Activated CD8-positive, alpha-beta T cell treated with anti-CD3 and anti-CD28 coated beads for 36 hours (primary cell): ENCODE measurements around the gene THAP8. TPM values are rescaled to one million over a fixed set of nuclear protein-coding genes. Genes with fewer than 3 reads are reported as not detected.
A peak's percentile ranks its signal among the peaks of the same experiment; 100 is the strongest.

Source experiments
- ATAC-seq: fragments of 200-7000 bp; cut with Tn5 transposase; one replicate; pipeline ENCODE4 v1.10.0; 2021; ENCODE audit warnings: mild to moderate bottlenecking, moderate library complexity
- CTCF ChIA-PET: fragments of 350-600 bp; sonication (Branson Sonifier 250); formaldehyde crosslinking; loops from one replicate; lab custom pipeline; 2021; ENCODE audit warnings: antibody characterized with exemption; lab: Charles Lee
- POLR2A ChIA-PET: fragments of 350-600 bp; sonication (Branson Sonifier 250); formaldehyde crosslinking; loops from one replicate; lab custom pipeline; 2021; ENCODE audit warnings: antibody characterized with exemption; lab: Charles Lee
- DNase-seq: peaks from one replicate; pipeline ENCODE4 v3.0.0-alpha.2; 2020
- H3K27ac Mint-ChIP-seq: one replicate; pipeline ENCODE4 v1.8.0; 2021; ENCODE audit warnings: mild to moderate bottlenecking, mixed read lengths
- H3K27me3 Mint-ChIP-seq: one replicate; pipeline ENCODE4 v1.8.0; 2021; ENCODE audit warnings: mixed read lengths
- H3K36me3 Mint-ChIP-seq: one replicate; pipeline ENCODE4 v1.8.0; 2021; ENCODE audit warnings: low read depth, mixed read lengths
- H3K4me1 Mint-ChIP-seq: one replicate; pipeline ENCODE4 v1.8.0; 2021; ENCODE audit warnings: low read depth, mixed read lengths
- H3K4me3 Mint-ChIP-seq: one replicate; pipeline ENCODE4 v1.8.0; 2021; ENCODE audit warnings: mild to moderate bottlenecking, moderate library complexity, mixed read lengths
- H3K9me3 Mint-ChIP-seq: one replicate; pipeline ENCODE4 v1.8.0; 2021; ENCODE audit warnings: mixed read lengths
- intact Hi-C: fragments of 100-400 bp; cut with micrococcal nuclease; formaldehyde crosslinking; loops from one replicate; pipeline ENCODE4 v1.10.0; 2022
- total RNA-seq, 2 experiments: library from RNA; stranded (reverse); gene quantifications; one replicate each; pipeline ENCODE4 v1.2.3, GENCODE V29; 2021
- TF ChIP-seq, protein P1 (sequence below): fragments of 200-600 bp; IDR thresholded peaks from one replicate; pipeline ENCODE4 v1.8.0; 2022; ENCODE audit warnings: antibody characterized with exemption, mild to moderate bottlenecking

Gene THAP8
- total RNA-seq, 2 experiments from 2014 or later, result 3.4 to 3.7 TPM

DNA sequence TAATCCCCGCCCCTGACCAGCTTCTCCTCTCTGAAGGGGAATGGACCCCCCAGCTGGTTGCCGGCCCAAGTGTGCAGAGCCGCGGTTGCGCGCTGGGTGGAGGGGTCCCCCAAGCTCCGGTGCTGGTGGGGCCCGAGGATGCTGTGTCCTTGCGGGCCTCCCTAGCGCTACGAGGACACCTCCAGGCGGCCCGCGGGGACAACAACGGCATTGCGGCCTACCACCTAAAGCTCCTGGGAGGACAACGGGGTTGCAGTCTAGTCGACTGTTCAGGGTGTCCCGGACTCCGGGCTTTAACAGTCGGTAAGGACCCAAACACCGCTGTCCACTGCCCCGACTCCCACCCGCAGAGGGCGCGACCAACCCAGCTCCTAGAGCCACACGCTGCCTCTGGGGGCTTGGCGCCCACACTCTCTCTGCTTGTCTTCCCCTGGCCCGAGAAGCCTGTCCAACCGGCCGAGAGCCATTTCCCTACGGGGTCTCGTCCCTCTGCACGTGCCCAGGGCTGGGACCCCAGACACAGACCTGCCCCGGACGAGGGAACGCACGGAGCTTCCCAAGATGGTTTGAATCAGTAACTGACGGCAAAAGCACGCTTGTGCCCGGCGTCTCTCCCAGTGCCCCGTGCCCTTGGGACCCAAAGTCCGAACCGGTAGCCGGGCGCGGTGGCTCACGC, 60.0 kb downstream of the THAP8 start:
- no peak for ATAC-seq
- peaks cover under 1% of the 10 kb centered on the region for H3K9me3 Mint-ChIP-seq
- TF ChIP-seq, protein P1, sequence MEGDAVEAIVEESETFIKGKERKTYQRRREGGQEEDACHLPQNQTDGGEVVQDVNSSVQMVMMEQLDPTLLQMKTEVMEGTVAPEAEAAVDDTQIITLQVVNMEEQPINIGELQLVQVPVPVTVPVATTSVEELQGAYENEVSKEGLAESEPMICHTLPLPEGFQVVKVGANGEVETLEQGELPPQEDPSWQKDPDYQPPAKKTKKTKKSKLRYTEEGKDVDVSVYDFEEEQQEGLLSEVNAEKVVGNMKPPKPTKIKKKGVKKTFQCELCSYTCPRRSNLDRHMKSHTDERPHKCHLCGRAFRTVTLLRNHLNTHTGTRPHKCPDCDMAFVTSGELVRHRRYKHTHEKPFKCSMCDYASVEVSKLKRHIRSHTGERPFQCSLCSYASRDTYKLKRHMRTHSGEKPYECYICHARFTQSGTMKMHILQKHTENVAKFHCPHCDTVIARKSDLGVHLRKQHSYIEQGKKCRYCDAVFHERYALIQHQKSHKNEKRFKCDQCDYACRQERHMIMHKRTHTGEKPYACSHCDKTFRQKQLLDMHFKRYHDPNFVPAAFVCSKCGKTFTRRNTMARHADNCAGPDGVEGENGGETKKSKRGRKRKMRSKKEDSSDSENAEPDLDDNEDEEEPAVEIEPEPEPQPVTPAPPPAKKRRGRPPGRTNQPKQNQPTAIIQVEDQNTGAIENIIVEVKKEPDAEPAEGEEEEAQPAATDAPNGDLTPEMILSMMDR, result no peak
- H3K27me3 Mint-ChIP-seq, result no peaks in the 10 kb centered on the region
- peak overlapping the region; percentile 57 for H3K27ac Mint-ChIP-seq
- H3K4me3 Mint-ChIP-seq, result peak overlapping the region; percentile 96
- ChIA-PET CTCF (interaction anchor here (0.8 to 2.0 kb wide), 8 partner anchors 17 to 63 kb away, joined by 3 to 6 read pairs (median 4); no protein-coding TSS in a partner anchor), POLR2A (interaction anchor here (0.7 to 1.8 kb wide), 6 partner anchors 13 to 283 kb away, joined by 3 to 7 read pairs (median 4); partner anchors contain the start of genes ALKBH6 and IGFLR1)
- H3K36me3 Mint-ChIP-seq, result peaks cover 17% of the 10 kb centered on the region
- intact Hi-C loops, result loop anchor here (5.0 kb wide), 1 partner anchor 37 kb away; no protein-coding TSS in a partner anchor
- H3K4me1 Mint-ChIP-seq, result peaks cover 27% of the 10 kb centered on the region
- DNase-seq, result peak; percentile 36

DNA sequence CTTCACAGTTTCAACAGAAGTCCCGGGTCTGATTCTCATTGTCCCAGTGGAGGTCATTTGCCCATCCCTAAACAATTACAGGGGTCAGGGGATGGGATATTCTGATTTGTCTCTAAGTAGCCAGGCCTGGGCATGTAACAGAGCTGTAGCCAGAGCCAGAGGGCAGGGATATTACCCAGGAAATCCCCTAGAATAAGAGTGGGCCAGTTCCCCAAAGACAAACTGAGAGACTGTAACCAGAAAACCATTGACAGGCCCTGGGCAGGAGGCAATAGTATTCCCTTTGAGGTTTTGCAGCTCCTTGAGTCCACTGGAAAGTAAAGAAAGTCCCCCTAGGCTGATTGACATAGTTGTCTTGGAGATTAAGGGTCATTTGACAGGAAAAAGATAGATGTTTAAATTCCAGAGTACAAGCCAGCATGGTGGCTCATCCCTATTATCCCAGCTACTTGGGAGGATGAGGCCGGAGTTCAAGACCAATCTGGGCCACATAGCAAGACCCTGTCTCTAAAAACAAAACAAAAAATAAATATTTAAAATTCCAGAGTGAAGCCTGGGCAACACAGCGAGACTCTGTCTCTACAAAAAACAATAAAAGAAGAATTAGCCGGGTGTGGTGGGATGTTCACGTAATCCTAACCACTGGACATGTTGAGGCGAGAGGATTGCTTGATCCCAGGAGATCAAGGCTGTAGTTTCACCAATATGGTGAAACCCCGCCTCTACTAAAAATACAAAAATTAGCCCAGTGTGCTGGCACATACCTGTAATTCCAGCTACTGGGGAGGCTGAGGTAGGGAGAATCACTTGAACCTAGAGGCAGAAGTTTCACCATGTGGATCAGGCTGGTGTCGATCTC, 60.9 kb downstream of the THAP8 start:
- H3K36me3 Mint-ChIP-seq, result peaks cover 14% of the 10 kb centered on the region
- no peak overlapping the region for H3K27ac Mint-ChIP-seq
- H3K4me1 Mint-ChIP-seq, result peaks cover 25% of the 10 kb centered on the region
- no peak for DNase-seq
- no peak for ATAC-seq
- intact Hi-C loops, result loop anchor here (5.0 kb wide), 1 partner anchor 36 kb away; no protein-coding TSS in a partner anchor
- H3K4me3 Mint-ChIP-seq, result no peak overlapping the region
- TF ChIP-seq, protein P1, result no peak
- H3K9me3 Mint-ChIP-seq, result peaks cover 4% of the 10 kb centered on the region
- ChIA-PET POLR2A (interaction anchor here (1.5 kb wide), 1 partner anchor 12 kb away, joined by 7 read pairs; no protein-coding TSS in a partner anchor), CTCF (interaction anchor here (0.8 to 1.4 kb wide), 7 partner anchors 18 to 62 kb away, joined by 3 to 5 read pairs (median 3); no protein-coding TSS in a partner anchor)
- H3K27me3 Mint-ChIP-seq, result peaks cover 7% of the 10 kb centered on the region

DNA sequence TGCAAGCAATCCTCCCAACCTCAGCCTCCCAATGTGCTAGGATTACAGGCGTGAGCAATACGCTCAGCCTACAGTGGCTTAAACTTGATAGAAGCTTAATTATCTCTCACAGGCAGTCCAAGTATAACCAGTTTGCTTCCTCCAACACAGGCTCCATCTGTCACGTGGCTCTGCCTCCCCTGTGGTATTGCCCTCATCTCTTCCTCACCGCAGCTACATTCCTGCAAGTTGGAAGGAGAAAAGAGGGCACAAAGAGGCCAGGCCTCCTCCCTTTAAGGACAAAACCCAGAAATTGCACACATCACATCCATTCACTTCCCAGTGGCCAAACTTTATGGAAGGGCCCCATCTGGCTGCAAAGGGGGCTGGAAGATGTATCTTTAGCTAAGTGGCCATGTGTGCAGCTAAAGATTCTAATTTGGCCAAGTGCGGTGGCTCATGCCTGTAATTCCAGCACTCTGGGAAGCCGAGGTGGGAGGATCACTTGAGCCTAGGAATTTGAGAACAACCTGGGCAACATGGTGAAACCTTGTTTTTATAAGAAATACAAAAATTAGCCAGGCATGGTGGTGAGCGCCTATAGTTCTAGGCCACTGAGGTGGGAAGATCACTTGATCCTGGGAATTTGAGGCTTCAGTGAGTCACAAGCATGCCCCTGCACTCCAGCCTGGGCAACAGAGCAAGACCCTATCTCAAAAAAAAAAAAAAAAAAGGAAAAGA, 62.2 kb downstream of the THAP8 start:
- Mint-ChIP-seq H3K4me3 (no peak overlapping the region), H3K27me3 (peaks cover 7% of the 10 kb centered on the region), H3K36me3 (peaks cover 8% of the 10 kb centered on the region), H3K9me3 (peaks cover 4% of the 10 kb centered on the region), H3K27ac (no peak overlapping the region), H3K4me1 (peaks cover 17% of the 10 kb centered on the region)
- DNase-seq (no peak), ATAC-seq (no peak)
- intact Hi-C loops, result loop anchor here (5.0 kb wide), 1 partner anchor 35 kb away; no protein-coding TSS in a partner anchor
- TF ChIP-seq, protein P1, result no peak
- CTCF ChIA-PET, result interaction anchor here (0.8 kb wide), 2 partner anchors 14 to 33 kb away, joined by 3 to 4 read pairs; no protein-coding TSS in a partner anchor
- POLR2A ChIA-PET, result interaction anchor here (0.6 to 1.6 kb wide), 2 partner anchors 20 to 62 kb away, joined by 3 to 5 read pairs; partner anchors contain the start of gene THAP8

DNA sequence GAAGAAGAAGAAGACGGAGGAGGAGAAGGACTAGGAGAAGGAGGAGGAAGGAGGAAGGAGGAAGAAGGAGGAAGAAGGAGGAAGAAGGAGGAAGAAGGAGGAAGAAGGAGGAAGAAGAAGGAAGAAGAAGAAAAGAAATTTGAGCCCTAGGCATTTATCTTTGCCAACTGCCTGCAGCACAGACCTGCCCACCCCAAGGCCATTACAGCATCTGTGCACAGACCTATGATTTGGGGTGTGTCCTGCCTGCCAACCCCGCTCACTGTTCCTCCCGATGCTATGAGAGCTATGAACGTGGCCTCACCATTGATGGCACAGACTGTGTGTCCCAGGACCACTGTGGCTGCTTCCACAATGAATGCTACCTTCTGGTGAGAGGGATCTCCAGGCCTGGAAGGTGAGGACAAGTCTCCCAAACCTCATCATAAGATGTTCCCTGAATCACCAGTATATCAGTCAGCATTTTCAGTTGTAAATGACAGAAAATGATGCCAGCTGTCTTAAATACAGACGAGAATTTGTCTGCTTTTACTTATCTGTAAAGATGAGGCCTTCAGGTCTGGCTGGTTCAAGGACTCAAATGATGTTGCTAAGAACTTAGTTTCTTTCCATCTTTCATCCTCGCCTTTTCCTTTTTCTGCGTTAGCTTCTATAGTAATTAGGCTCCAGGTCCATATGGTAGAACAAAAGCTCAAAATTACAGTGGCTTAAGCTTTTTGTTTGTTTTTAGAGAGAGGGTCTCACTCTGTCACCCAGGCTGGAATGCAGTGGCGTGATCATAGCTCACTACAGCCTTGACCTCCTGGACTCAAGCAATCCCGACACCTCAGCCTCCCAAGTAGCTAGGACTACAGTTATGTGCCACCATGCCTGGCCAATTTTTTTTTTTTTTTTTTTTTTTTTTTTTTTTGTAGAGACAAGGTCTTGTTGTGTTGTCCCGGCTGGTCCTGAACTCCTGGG, 63.0 kb downstream of the THAP8 start:
- H3K27me3 Mint-ChIP-seq, result peaks cover 16% of the 10 kb centered on the region
- intact Hi-C loops, result loop anchor here (5.0 kb wide), 1 partner anchor 34 kb away; no protein-coding TSS in a partner anchor
- TF ChIP-seq, protein P1, result no peak
- ATAC-seq (no peak), DNase-seq (no peak)
- POLR2A ChIA-PET, result interaction anchor here (1.6 kb wide), 1 partner anchor 21 kb away, joined by 3 read pairs; no protein-coding TSS in a partner anchor
- CTCF ChIA-PET, result interaction anchor here (0.8 kb wide), 2 partner anchors 13 to 32 kb away, joined by 3 to 4 read pairs; no protein-coding TSS in a partner anchor
- H3K36me3 Mint-ChIP-seq, result peaks cover 3% of the 10 kb centered on the region
- no peak overlapping the region for H3K4me3 Mint-ChIP-seq
- H3K4me1 Mint-ChIP-seq, result peaks cover 11% of the 10 kb centered on the region
- H3K9me3 Mint-ChIP-seq, result peaks cover 4% of the 10 kb centered on the region
- no peak overlapping the region for H3K27ac Mint-ChIP-seq
